Liver (tissue), 9 donors: Measurements from ENCODE around the gene DRG2. TPM values are rescaled to one million over a fixed set of nuclear protein-coding genes. Genes with fewer than 3 reads are reported as not detected.

Source experiments
- DNase-seq: peaks from one replicate; pipeline ENCODE4 v3.0.0-alpha.2; 2017; ENCODE audit warnings: low spot score
- H3K27ac ChIP-seq, 2 donors: one replicate each; pipeline ENCODE4 v1.7.0; 2013; ENCODE audit warnings: inconsistent platforms in 2 of 2, low read length in 2 of 2, control low read depth in 1 of 2, low read depth in 1 of 2, mild to moderate bottlenecking in 1 of 2
- H3K27me3 ChIP-seq, 4 donors: one replicate each; pipeline versions ENCODE4 v1.6.1 to v1.7.0; 2013; ENCODE audit warnings: low read length in 3 of 4, inconsistent platforms in 1 of 4, mild to moderate bottlenecking in 1 of 4, moderate library complexity in 1 of 4; ENCODE audit not compliant: control insufficient read depth in 4 of 4, insufficient read depth in 4 of 4
- H3K36me3 ChIP-seq, 4 donors: one replicate each; pipeline versions ENCODE4 v1.6.1 to v1.7.0; 2013; ENCODE audit warnings: low read length in 3 of 4, mild to moderate bottlenecking in 3 of 4, low read depth in 1 of 4, moderate library complexity in 1 of 4; ENCODE audit not compliant: control insufficient read depth in 4 of 4, insufficient read depth in 3 of 4
- H3K4me1 ChIP-seq, 4 donors: one replicate each; pipeline versions ENCODE4 v1.6.1 to v1.7.0; 2013; ENCODE audit warnings: low read length in 3 of 4, mild to moderate bottlenecking in 3 of 4, moderate library complexity in 1 of 4; ENCODE audit not compliant: control insufficient read depth in 4 of 4, insufficient read depth in 4 of 4
- H3K4me3 ChIP-seq, 3 donors: one replicate each; pipeline versions ENCODE4 v1.6.1 to v1.7.0; 2013; ENCODE audit warnings: low read length in 3 of 3, control low read depth in 1 of 3, low read depth in 1 of 3, mild to moderate bottlenecking in 1 of 3
- H3K9ac ChIP-seq, 2 donors: one replicate each; pipeline ENCODE4 v1.7.0; 2013; ENCODE audit warnings: low read length in 2 of 2, mild to moderate bottlenecking in 2 of 2, moderate library complexity in 2 of 2, control low read depth in 1 of 2, low read depth in 1 of 2
- H3K9me3 ChIP-seq, 4 donors: one replicate each; pipeline versions ENCODE4 v1.6.1 to v1.7.0; 2013; ENCODE audit warnings: low read length in 3 of 4; ENCODE audit not compliant: control insufficient read depth in 4 of 4
- CTCF ChIP-seq: fragments of 150-350 bp; IDR thresholded peaks from 2 replicates; pipeline ENCODE4 v1.5.1; 2017; ENCODE audit warnings: improper control_type of control experiment, low read depth, low read length; ENCODE audit not compliant: missing input control
- EGR1 ChIP-seq, 2 donors: IDR thresholded peaks; 2 replicates each; pipeline ENCODE4 v1.6.1; 2016 to 2018; ENCODE audit warnings: antibody characterized with exemption in 2 of 2, low read depth in 2 of 2
- FOXA2 ChIP-seq: IDR thresholded peaks from 2 replicates; pipeline ENCODE4 v1.6.1; 2016; ENCODE audit warnings: antibody characterized with exemption
- GABPA ChIP-seq, 2 donors: IDR thresholded peaks in 1 of 2; conservative IDR thresholded peaks in 1 of 2; 2 replicates each; pipeline ENCODE4 v1.6.1; 2016; ENCODE audit warnings: antibody characterized with exemption in 2 of 2, mild to moderate bottlenecking in 1 of 2, moderate library complexity in 1 of 2
- HNF4G ChIP-seq: IDR thresholded peaks from 2 replicates; pipeline ENCODE4 v1.6.1; 2016; ENCODE audit warnings: antibody characterized with exemption
- JUND ChIP-seq, 2 donors: IDR thresholded peaks; 2 replicates each; pipeline ENCODE4 v1.6.1; 2016; ENCODE audit warnings: antibody characterized with exemption in 2 of 2
- NR2F2 ChIP-seq: IDR thresholded peaks from 2 replicates; pipeline ENCODE4 v1.6.1; 2016; ENCODE audit warnings: antibody characterized with exemption
- RAD21 ChIP-seq, 2 donors: IDR thresholded peaks; 2 replicates each; pipeline ENCODE4 v1.6.1; 2016; ENCODE audit warnings: antibody characterized with exemption in 2 of 2, mild to moderate bottlenecking in 2 of 2
- RXRA ChIP-seq, 2 donors: IDR thresholded peaks; 2 replicates each; pipeline ENCODE4 v1.6.1; 2017 to 2018; ENCODE audit warnings: antibody characterized with exemption in 2 of 2, mild to moderate bottlenecking in 1 of 2
- SP1 ChIP-seq: IDR thresholded peaks from 2 replicates; pipeline ENCODE4 v1.6.1; 2018; ENCODE audit warnings: antibody characterized with exemption, mild to moderate bottlenecking
- TAF1 ChIP-seq: conservative IDR thresholded peaks from 2 replicates; pipeline ENCODE4 v1.6.1; 2016; ENCODE audit warnings: antibody characterized with exemption, mild to moderate bottlenecking
- YY1 ChIP-seq: IDR thresholded peaks from 2 replicates; pipeline ENCODE4 v1.6.1; 2016; ENCODE audit warnings: antibody characterized with exemption, mild to moderate bottlenecking
- ZBTB33 ChIP-seq: IDR thresholded peaks from 2 replicates; pipeline ENCODE4 v1.6.1; 2016; ENCODE audit warnings: antibody characterized with exemption
- WGBS: extraction: QIAGEN DNeasy Blood & Tissue Kit; methylation state at CpG from one replicate; pipeline ENCODE4 v1.1.7; 2013; 5-methylcytosine and 5-hydroxymethylcytosine counted together
- polyA plus RNA-seq, 2 donors: library from polyadenylated mRNA; stranded (reverse) in 1 of 2; unstranded in 1 of 2; fragments of 200-250 nt in 1 of 2; fragments of >200 nt in 1 of 2; fragmentation: Nextera tagmentation in 1 of 2; extraction: Ambion mirVana in 1 of 2; gene quantifications; one replicate each; pipeline versions ENCODE4 v1.2.1 to v1.2.3, GENCODE V29; 2013 to 2015
- total RNA-seq, 2 donors: library from RNA; depleted of rRNA; stranded (reverse); fragments of >200 nt; gene quantifications; one replicate each; pipeline ENCODE4 v1.2.3, GENCODE V29; 2014
- TF ChIP-seq, protein P1 (sequence below): IDR thresholded peaks from 2 replicates; pipeline ENCODE4 v1.6.1; 2016; ENCODE audit warnings: antibody characterized with exemption
- TF ChIP-seq, protein P2 (sequence below): IDR thresholded peaks from 2 replicates; pipeline ENCODE4 v1.6.1; 2016; ENCODE audit warnings: antibody characterized with exemption, mild to moderate bottlenecking
- TF ChIP-seq, protein P3 (sequence below): IDR thresholded peaks from 2 replicates; pipeline ENCODE4 v1.6.1; 2016; ENCODE audit warnings: antibody characterized with exemption
- donor health status: healthy.
- donor health status: healthy.
- donor health status: healthy.
- donor health status: healthy.
- donor health status: healthy.

Gene DRG2
- total and polyA plus RNA-seq, 4 donors = 10.9 to 24.9 (median 18.6) TPM

- Histone ChIP-seq H3K27ac (no peak overlapping the region), H3K9ac (no peak overlapping the region), H3K9me3 (no peaks in the 10 kb centered on the region), H3K4me1 (peaks cover 8 to 42% (median 36%) of the 10 kb centered on the region in 4 donors), H3K36me3 (no peaks in the 10 kb centered on the region), H3K4me3 (no peak overlapping the region), H3K27me3 (no peaks in the 10 kb centered on the region)
- 94% methylated on average over 3 of the region's 3 CpGs for WGBS
- no peak for DNase-seq
- TF ChIP-seq NR2F2 (no peak), YY1 (no peak), GABPA (IDR thresholded peaks at IDR 0.05 in 1 of 2, conservative IDR thresholded peaks at IDR 0.05 in 1 of 2) (no peak), EGR1 (IDR thresholded peaks at IDR 0.05; ENCODE audit: low read depth in 2 of 2) (no peak), RXRA (IDR thresholded peaks at IDR 0.05) (no peak), JUND (IDR thresholded peaks at IDR 0.05) (no peak), TAF1 (no peak), CTCF (no peak), RAD21 (IDR thresholded peaks at IDR 0.05) (no peak), FOXA2 (no peak), SP1 (no peak), ZBTB33 (no peak), HNF4G (no peak)
- TF ChIP-seq, protein P1, sequence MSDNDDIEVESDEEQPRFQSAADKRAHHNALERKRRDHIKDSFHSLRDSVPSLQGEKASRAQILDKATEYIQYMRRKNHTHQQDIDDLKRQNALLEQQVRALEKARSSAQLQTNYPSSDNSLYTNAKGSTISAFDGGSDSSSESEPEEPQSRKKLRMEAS = no peak
- TF ChIP-seq, protein P2, sequence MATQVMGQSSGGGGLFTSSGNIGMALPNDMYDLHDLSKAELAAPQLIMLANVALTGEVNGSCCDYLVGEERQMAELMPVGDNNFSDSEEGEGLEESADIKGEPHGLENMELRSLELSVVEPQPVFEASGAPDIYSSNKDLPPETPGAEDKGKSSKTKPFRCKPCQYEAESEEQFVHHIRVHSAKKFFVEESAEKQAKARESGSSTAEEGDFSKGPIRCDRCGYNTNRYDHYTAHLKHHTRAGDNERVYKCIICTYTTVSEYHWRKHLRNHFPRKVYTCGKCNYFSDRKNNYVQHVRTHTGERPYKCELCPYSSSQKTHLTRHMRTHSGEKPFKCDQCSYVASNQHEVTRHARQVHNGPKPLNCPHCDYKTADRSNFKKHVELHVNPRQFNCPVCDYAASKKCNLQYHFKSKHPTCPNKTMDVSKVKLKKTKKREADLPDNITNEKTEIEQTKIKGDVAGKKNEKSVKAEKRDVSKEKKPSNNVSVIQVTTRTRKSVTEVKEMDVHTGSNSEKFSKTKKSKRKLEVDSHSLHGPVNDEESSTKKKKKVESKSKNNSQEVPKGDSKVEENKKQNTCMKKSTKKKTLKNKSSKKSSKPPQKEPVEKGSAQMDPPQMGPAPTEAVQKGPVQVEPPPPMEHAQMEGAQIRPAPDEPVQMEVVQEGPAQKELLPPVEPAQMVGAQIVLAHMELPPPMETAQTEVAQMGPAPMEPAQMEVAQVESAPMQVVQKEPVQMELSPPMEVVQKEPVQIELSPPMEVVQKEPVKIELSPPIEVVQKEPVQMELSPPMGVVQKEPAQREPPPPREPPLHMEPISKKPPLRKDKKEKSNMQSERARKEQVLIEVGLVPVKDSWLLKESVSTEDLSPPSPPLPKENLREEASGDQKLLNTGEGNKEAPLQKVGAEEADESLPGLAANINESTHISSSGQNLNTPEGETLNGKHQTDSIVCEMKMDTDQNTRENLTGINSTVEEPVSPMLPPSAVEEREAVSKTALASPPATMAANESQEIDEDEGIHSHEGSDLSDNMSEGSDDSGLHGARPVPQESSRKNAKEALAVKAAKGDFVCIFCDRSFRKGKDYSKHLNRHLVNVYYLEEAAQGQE = no peak
- TF ChIP-seq, protein P3, sequence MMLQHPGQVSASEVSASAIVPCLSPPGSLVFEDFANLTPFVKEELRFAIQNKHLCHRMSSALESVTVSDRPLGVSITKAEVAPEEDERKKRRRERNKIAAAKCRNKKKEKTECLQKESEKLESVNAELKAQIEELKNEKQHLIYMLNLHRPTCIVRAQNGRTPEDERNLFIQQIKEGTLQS = no peak
Measured at GRCh38 chr17:18140648-18141047, 52.9 kb downstream of the DRG2 start.
